Measurements from ENCODE around the gene ANKLE2. TPM values are rescaled to one million over a fixed set of nuclear protein-coding genes. Genes with fewer than 3 reads are reported as not detected.

The ANKLE2 gene
- total RNA-seq, 1 experiment from 2014 or later = 85.9 TPM

DNA sequence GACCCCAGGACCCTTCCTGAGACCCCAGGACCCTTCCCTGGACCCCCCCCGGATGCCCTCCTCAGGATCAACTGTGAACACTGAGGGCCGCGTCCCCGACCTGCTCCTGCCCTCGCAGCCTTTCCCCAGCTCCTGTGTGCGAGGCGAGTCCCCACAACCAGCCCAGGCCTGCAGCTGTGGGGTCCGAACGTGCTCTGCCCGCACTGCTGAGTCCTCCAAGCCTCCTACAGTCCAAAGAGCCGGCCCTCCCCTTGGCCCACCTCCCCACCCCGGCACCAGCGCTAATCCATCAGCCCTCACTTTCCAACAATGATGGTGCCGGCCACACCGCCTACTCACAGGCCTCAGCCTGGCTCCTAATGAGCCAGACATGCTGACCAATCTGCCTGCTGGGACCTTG, 26.2 kb upstream of the ANKLE2 start:
- H3K9me2 ChIP-seq (replicated peaks; ENCODE audit: low read length) = no peaks in the 10 kb centered on the region
- peaks cover 40% of the 10 kb centered on the region for H3K36me3 ChIP-seq (ENCODE audit: low read depth, low read length)
- no peak for ATAC-seq
- no peak overlapping the region for H2AFZ ChIP-seq (ENCODE audit: low read length)
- H3K79me2 ChIP-seq (ENCODE audit: low read length) = no peaks in the 10 kb centered on the region
- H3K27ac ChIP-seq (ENCODE audit: low read length) = no peak overlapping the region
- no peaks in the 10 kb centered on the region for H3F3A ChIP-seq (ENCODE audit: low read length, unreplicated experiment)
- no peak for DNase-seq
- no peak overlapping the region for H3K4me2 ChIP-seq (ENCODE audit: low read length)
- H3K4me1 ChIP-seq (ENCODE audit: insufficient read depth, low read length) = no peaks in the 10 kb centered on the region
- BruUV-seq (replicated peaks) = no TSS peak
- H3K9me3 ChIP-seq (ENCODE audit: low read length) = no peaks in the 10 kb centered on the region
- CTCF ChIA-PET = no interaction called here
- H3K4me3 ChIP-seq (ENCODE audit: low read length) = no peak overlapping the region
- no peaks in the 10 kb centered on the region for H3K27me3 ChIP-seq (ENCODE audit: low read length)
- TF ChIP-seq, protein P1, sequence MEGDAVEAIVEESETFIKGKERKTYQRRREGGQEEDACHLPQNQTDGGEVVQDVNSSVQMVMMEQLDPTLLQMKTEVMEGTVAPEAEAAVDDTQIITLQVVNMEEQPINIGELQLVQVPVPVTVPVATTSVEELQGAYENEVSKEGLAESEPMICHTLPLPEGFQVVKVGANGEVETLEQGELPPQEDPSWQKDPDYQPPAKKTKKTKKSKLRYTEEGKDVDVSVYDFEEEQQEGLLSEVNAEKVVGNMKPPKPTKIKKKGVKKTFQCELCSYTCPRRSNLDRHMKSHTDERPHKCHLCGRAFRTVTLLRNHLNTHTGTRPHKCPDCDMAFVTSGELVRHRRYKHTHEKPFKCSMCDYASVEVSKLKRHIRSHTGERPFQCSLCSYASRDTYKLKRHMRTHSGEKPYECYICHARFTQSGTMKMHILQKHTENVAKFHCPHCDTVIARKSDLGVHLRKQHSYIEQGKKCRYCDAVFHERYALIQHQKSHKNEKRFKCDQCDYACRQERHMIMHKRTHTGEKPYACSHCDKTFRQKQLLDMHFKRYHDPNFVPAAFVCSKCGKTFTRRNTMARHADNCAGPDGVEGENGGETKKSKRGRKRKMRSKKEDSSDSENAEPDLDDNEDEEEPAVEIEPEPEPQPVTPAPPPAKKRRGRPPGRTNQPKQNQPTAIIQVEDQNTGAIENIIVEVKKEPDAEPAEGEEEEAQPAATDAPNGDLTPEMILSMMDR (conservative IDR thresholded peaks at IDR 0.05; ENCODE audit: low read depth, low read length) = no peak
- no peak for TF ChIP-seq EZH2 (IDR thresholded peaks at IDR 0.05; ENCODE audit: low read length, unreplicated experiment)
- POLR2A ChIA-PET (ENCODE audit: unreplicated experiment) = no interaction called here
- H3K9ac ChIP-seq (ENCODE audit: low read length) = no peak overlapping the region
- H4K20me1 ChIP-seq (ENCODE audit: low read length) = peaks cover 4% of the 10 kb centered on the region; the same call in 1 of the 2 replicates
- intact Hi-C loops (cut with micrococcal nuclease) = no loop called here

DNA sequence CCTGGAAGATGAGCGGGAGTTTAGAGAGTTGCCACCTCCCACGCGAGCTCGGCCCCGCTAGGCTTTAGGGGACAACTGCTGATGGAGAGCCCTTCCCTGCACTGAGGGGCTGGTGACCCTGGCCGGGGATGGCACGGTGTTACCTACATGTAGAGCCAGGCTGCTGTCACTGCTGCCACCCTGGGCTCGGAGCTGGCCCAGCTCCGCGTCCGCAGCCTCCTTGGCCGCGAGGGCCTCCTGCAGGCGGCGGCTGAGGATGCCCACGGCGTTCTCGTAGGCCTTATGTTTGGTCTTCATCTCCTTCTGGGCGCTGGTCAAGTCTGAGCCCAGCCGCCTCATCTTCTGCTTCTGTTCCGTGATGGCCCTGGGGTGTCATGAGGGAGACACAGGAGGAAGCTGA, 24.6 kb upstream of the ANKLE2 start:
- Histone ChIP-seq H3K27me3 (ENCODE audit: low read length) (no peaks in the 10 kb centered on the region), H3K9me2 (replicated peaks; ENCODE audit: low read length) (no peaks in the 10 kb centered on the region), H3F3A (ENCODE audit: low read length, unreplicated experiment) (no peaks in the 10 kb centered on the region), H2AFZ (ENCODE audit: low read length) (no peak overlapping the region), H3K27ac (ENCODE audit: low read length) (no peak overlapping the region), H3K9ac (ENCODE audit: low read length) (no peak overlapping the region), H3K36me3 (ENCODE audit: low read depth, low read length) (peaks cover 51% of the 10 kb centered on the region), H3K4me3 (ENCODE audit: low read length) (no peak overlapping the region), H3K4me1 (ENCODE audit: insufficient read depth, low read length) (no peaks in the 10 kb centered on the region), H3K9me3 (ENCODE audit: low read length) (no peaks in the 10 kb centered on the region), H3K79me2 (ENCODE audit: low read length) (no peaks in the 10 kb centered on the region), H3K4me2 (ENCODE audit: low read length) (no peak overlapping the region), H4K20me1 (ENCODE audit: low read length) (0 out of 2 replicates have a peak, but pooled peaks cover 4% of the 10 kb centered on the region)
- TF ChIP-seq EZH2phosphoT487 (IDR thresholded peaks at IDR 0.05; ENCODE audit: borderline replicate concordance, low read length) = no peak
- TF ChIP-seq EZH2 (IDR thresholded peaks at IDR 0.05; ENCODE audit: low read length, unreplicated experiment) = no peak
- TF ChIP-seq, protein P1 (conservative IDR thresholded peaks at IDR 0.05; ENCODE audit: low read depth, low read length) = no peak
- POLR2A ChIA-PET (ENCODE audit: unreplicated experiment) = no interaction called here
- no peak for ATAC-seq
- CTCF ChIA-PET = no interaction called here
- DNase-seq = no peak
- BruUV-seq (replicated peaks) = no TSS peak
- intact Hi-C loops (cut with micrococcal nuclease) = no loop called here

DNA sequence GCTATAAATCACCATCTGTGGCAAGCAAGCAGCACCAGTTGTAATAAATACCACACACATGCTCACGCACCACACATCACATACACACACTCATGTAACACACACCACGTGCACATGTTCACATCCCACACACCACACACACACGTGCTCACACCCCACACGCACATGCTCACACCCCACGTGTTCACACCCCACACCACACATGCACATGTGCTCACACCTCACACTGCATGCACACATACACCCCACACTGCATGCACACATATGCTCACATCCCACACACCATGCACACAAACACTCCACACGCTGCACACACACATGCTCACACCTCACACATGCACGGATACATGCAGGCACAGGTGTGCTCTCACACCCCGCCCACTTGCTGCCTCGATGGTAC, 22.9 kb upstream of the ANKLE2 start:
- no TSS peak for BruUV-seq (replicated peaks)
- no peak overlapping the region for H3K4me2 ChIP-seq (ENCODE audit: low read length)
- 0 out of 2 replicates have a peak, but pooled peaks cover 4% of the 10 kb centered on the region for H4K20me1 ChIP-seq (ENCODE audit: low read length)
- H3K79me2 ChIP-seq (ENCODE audit: low read length) = no peaks in the 10 kb centered on the region
- TF ChIP-seq EZH2 (IDR thresholded peaks at IDR 0.05; ENCODE audit: low read length, unreplicated experiment) = no peak
- TF ChIP-seq, protein P1 (conservative IDR thresholded peaks at IDR 0.05; ENCODE audit: low read depth, low read length) = no peak
- no peak for TF ChIP-seq EZH2phosphoT487 (IDR thresholded peaks at IDR 0.05; ENCODE audit: borderline replicate concordance, low read length)
- H3K9me2 ChIP-seq (replicated peaks; ENCODE audit: low read length) = no peaks in the 10 kb centered on the region
- no peaks in the 10 kb centered on the region for H3K27me3 ChIP-seq (ENCODE audit: low read length)
- ChIA-PET CTCF (no interaction called here), POLR2A (ENCODE audit: unreplicated experiment) (no interaction called here)
- H3K27ac ChIP-seq (ENCODE audit: low read length) = no peak overlapping the region
- intact Hi-C loops (cut with micrococcal nuclease) = no loop called here
- no peak overlapping the region for H3K4me3 ChIP-seq (ENCODE audit: low read length)
- H3K9me3 ChIP-seq (ENCODE audit: low read length) = no peaks in the 10 kb centered on the region
- H3F3A ChIP-seq (ENCODE audit: low read length, unreplicated experiment) = no peaks in the 10 kb centered on the region
- H3K9ac ChIP-seq (ENCODE audit: low read length) = no peak overlapping the region
- no peak overlapping the region for H2AFZ ChIP-seq (ENCODE audit: low read length)
- peaks cover 54% of the 10 kb centered on the region for H3K36me3 ChIP-seq (ENCODE audit: low read depth, low read length)
- DNase-seq (no peak), ATAC-seq (no peak)
- no peaks in the 10 kb centered on the region for H3K4me1 ChIP-seq (ENCODE audit: insufficient read depth, low read length)

All from PC-3 (cell line).